A549 treated with CpdA at 1 μM for 4 hours (cell line): ENCODE results near the gene DUSP21. TPM values are rescaled to one million over a fixed set of nuclear protein-coding genes. Genes with fewer than 3 reads are reported as not detected.

Experiments used
- total RNA-seq: library from RNA; stranded (reverse); fragments of 200-300 nt; extraction: Qiagen RNA extraction; gene quantifications from 5 replicates; pipeline ENCODE4 v1.2.3, GENCODE V29; 2022; ENCODE audit warnings: low read depth

DUSP21 gene
- not detected in 5 replicates for total RNA-seq

GRCh38 chrX:44843753-44844152 is at the start of gene DUSP21:
Gene DUSP21 (plus strand): TSS chrX:44844021. CDS start chrX:44844133, 112 bp downstream.

GRCh38 chrX:44872821-44873414 is 29.1 kb downstream of the DUSP21 start, which contains the start of gene KDM6A:
Gene KDM6A (plus strand): TSS chrX:44873188. CDS start chrX:44873552, 364 bp downstream.

Other genes with a start within 250 kb of the DUSP21 start
- 12.3 to 16.9 TPM (median 13.8 TPM) in 5 replicates for gene KDM6A, start 29.2 kb downstream of the DUSP21 start, total RNA-seq